Measurements from ENCODE around the gene ALOX5.

The ALOX5 gene

DNA sequence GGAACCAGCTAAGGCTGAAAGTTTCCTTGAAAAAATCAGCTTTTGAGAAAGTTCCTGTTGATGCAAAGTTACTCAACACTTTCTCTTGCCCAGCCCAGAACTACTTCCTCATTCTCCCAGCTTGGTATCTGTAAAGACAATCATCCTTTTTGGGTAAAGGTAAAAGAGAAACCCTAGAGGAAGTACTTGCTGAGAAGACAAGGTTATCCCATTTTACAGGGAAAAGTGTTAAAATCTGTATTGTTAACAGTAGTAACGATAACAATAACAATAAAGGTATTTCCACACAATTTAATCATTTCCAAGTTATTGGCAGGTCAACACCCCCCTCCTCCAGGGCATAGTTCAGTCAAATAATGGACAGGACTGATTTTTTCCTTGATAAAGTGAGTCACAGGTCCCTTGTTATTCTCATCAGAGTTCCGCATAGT, 2.4 kb downstream of the ALOX5 start:
- peaks cover 4% of the 10 kb centered on the region for H3K4me1 ChIP-seq
- no peak for TF ChIP-seq CTCF (IDR thresholded peaks at IDR 0.05)
- H3K27me3 ChIP-seq (ENCODE audit: control insufficient read depth, insufficient read depth, low read length) = peaks cover 4% of the 10 kb centered on the region
- H3K9ac ChIP-seq = no peak overlapping the region
- no peaks in the 10 kb centered on the region for H3K9me3 ChIP-seq (ENCODE audit: control insufficient read depth, low read length)
- no peaks in the 10 kb centered on the region for H3K79me2 ChIP-seq
- H3K27ac ChIP-seq = no peak overlapping the region
- no peaks in the 10 kb centered on the region for H3K36me3 ChIP-seq (ENCODE audit: control insufficient read depth, insufficient read depth, low read length)
- H3K4me2 ChIP-seq (ENCODE audit: low read length) = no peak overlapping the region
- H3K4me3 ChIP-seq (ENCODE audit: low read depth, low read length) = no peak overlapping the region
- H2AFZ ChIP-seq = no peak overlapping the region

GRCh38 chr10:45377321-45377720, 3.3 kb downstream of the ALOX5 start:
- Histone ChIP-seq H3K4me3 (ENCODE audit: low read depth, low read length) (no peak overlapping the region), H3K4me1 (peaks cover 4% of the 10 kb centered on the region), H2AFZ (no peak overlapping the region), H3K27me3 (ENCODE audit: control insufficient read depth, insufficient read depth, low read length) (peaks cover 4% of the 10 kb centered on the region), H3K79me2 (no peaks in the 10 kb centered on the region), H3K27ac (no peak overlapping the region), H3K36me3 (ENCODE audit: control insufficient read depth, insufficient read depth, low read length) (no peaks in the 10 kb centered on the region), H3K9ac (no peak overlapping the region), H3K4me2 (ENCODE audit: low read length) (no peak overlapping the region), H3K9me3 (ENCODE audit: control insufficient read depth, low read length) (no peaks in the 10 kb centered on the region)
- TF ChIP-seq CTCF (IDR thresholded peaks at IDR 0.05) = no peak

DNA sequence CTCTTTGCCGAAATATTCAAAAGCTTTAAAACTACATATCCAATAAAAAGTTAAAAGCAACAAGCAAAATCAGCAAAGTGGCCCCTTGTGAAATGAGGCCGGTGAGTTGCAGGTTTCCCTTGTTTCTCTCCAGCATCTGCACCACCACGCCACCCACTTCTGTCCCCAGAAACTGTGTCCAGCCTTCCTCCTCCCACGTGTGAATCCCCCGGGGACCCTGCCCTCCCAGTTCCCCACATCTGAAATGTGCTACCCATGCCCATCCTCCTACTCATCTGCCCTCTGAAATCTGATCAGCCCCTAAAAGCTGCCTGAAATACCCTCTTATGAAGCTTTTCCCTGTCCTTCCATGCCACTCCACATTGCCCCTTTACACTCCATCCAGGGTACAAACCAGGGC, 3.8 kb downstream of the ALOX5 start:
- no peak overlapping the region for H3K9ac ChIP-seq
- peaks cover 4% of the 10 kb centered on the region for H3K27me3 ChIP-seq (ENCODE audit: control insufficient read depth, insufficient read depth, low read length)
- H3K4me1 ChIP-seq = peaks cover 4% of the 10 kb centered on the region
- no peak for TF ChIP-seq CTCF (IDR thresholded peaks at IDR 0.05)
- H3K27ac ChIP-seq = no peak overlapping the region
- no peak overlapping the region for H2AFZ ChIP-seq
- no peaks in the 10 kb centered on the region for H3K9me3 ChIP-seq (ENCODE audit: control insufficient read depth, low read length)
- H3K4me2 ChIP-seq (ENCODE audit: low read length) = no peak overlapping the region
- H3K4me3 ChIP-seq (ENCODE audit: low read depth, low read length) = no peak overlapping the region
- no peaks in the 10 kb centered on the region for H3K79me2 ChIP-seq
- H3K36me3 ChIP-seq (ENCODE audit: control insufficient read depth, insufficient read depth, low read length) = no peaks in the 10 kb centered on the region

- no peaks in the 10 kb centered on the region for H3K4me1 ChIP-seq
- no peaks in the 10 kb centered on the region for H3K9me3 ChIP-seq (ENCODE audit: control insufficient read depth, low read length)
- no peaks in the 10 kb centered on the region for H3K36me3 ChIP-seq (ENCODE audit: control insufficient read depth, insufficient read depth, low read length)
- H2AFZ ChIP-seq = no peak overlapping the region
- H3K27me3 ChIP-seq (ENCODE audit: control insufficient read depth, insufficient read depth, low read length) = peaks cover 4% of the 10 kb centered on the region
- H3K27ac ChIP-seq = no peak overlapping the region
- no peak for TF ChIP-seq CTCF (IDR thresholded peaks at IDR 0.05)
- H3K9ac ChIP-seq = no peak overlapping the region
- no peak overlapping the region for H3K4me2 ChIP-seq (ENCODE audit: low read length)
- H3K4me3 ChIP-seq (ENCODE audit: low read depth, low read length) = no peak overlapping the region
- H3K79me2 ChIP-seq = no peaks in the 10 kb centered on the region
Observed at GRCh38 chr10:45378914-45379726, 5.1 kb downstream of the ALOX5 start.
